Measurements from ENCODE around the gene CACNB4.

- TF ChIP-seq CTCF (IDR thresholded peaks at IDR 0.05) (no peak), POLR2A (IDR thresholded peaks at IDR 0.05) (no peak)
Observed at GRCh38 chr2:151908204-151908882, 190.5 kb downstream of the CACNB4 start.
